Endodermal cell (in vitro differentiated cells): Measurements from ENCODE around the gene SLC36A4. TPM values are rescaled to one million over a fixed set of nuclear protein-coding genes. Genes with fewer than 3 reads are reported as not detected.

Experiments used
- DNase-seq: peaks from one replicate; pipeline ENCODE4 v3.0.0-alpha.2; 2017
- H3K27ac ChIP-seq: 2 replicates; pipeline ENCODE4 v1.5.1; 2013; ENCODE audit warnings: mild to moderate bottlenecking, low read depth, low read length, moderate library complexity
- H3K27me3 ChIP-seq: 2 replicates; pipeline ENCODE4 v1.6.1; 2013; ENCODE audit warnings: mild to moderate bottlenecking, low read length, moderate library complexity; ENCODE audit not compliant: insufficient read depth, control insufficient read depth, poor library complexity, severe bottlenecking
- H3K36me3 ChIP-seq: 2 replicates; pipeline ENCODE4 v1.7.0; 2013; ENCODE audit warnings: mild to moderate bottlenecking, low read length, moderate library complexity; ENCODE audit not compliant: control insufficient read depth, insufficient read depth
- H3K4me1 ChIP-seq: one replicate; pipeline ENCODE4 v1.7.0; 2013; ENCODE audit warnings: low read length; ENCODE audit not compliant: control insufficient read depth, insufficient read depth
- H3K4me3 ChIP-seq: 2 replicates; pipeline ENCODE4 v1.5.1; 2013; ENCODE audit warnings: mild to moderate bottlenecking, low read length, moderate library complexity
- H3K9ac ChIP-seq: 2 replicates; pipeline ENCODE4 v1.6.1; 2013; ENCODE audit warnings: mild to moderate bottlenecking, low read length, moderate library complexity; ENCODE audit not compliant: poor library complexity, severe bottlenecking; ENCODE audit errors: extremely low read depth
- H3K9me3 ChIP-seq: 2 replicates; pipeline ENCODE4 v1.6.1; 2013; ENCODE audit warnings: mild to moderate bottlenecking, low read length, moderate library complexity; ENCODE audit not compliant: control insufficient read depth
- H3K27ac Mint-ChIP-seq: 2 replicates; pipeline ENCODE4 v1.8.0; 2020; ENCODE audit warnings: mixed read lengths
- H3K27me3 Mint-ChIP-seq: 2 replicates; pipeline ENCODE4 v1.8.0; 2021; ENCODE audit warnings: mild to moderate bottlenecking, mixed read lengths; ENCODE audit not compliant: insufficient read depth
- H3K36me3 Mint-ChIP-seq: 2 replicates; pipeline ENCODE4 v1.8.0; 2020; ENCODE audit warnings: low read depth, mixed read lengths
- H3K4me1 Mint-ChIP-seq: 2 replicates; pipeline ENCODE4 v1.8.0; 2020; ENCODE audit warnings: mixed read lengths
- H3K4me3 Mint-ChIP-seq: 2 replicates; pipeline ENCODE4 v1.8.0; 2020; ENCODE audit warnings: mild to moderate bottlenecking, moderate library complexity, mixed read lengths
- H3K9me3 Mint-ChIP-seq: 2 replicates; pipeline ENCODE4 v1.8.0; 2020; ENCODE audit warnings: mild to moderate bottlenecking, mixed read lengths
- WGBS, 2 experiments: methylation state at CpG; one replicate each; pipeline versions ENCODE4 v1.1.5 to v1.1.7; 2013; ENCODE audit warnings: missing lambda C conversion rate in 2 of 2, mixed read lengths in 1 of 2; ENCODE audit not compliant: insufficient coverage in 1 of 2, insufficient read length in 1 of 2; 5-methylcytosine and 5-hydroxymethylcytosine counted together
- total RNA-seq, 2 donors: library from RNA; stranded (reverse); fragmentation: NEBNext Ultra II Directional in 1 of 2; extraction: Animal tissue kit (Norgen Biotek cat#: 25700) in 1 of 2; gene quantifications; 2 replicates in 1 of 2; 3 replicates in 1 of 2; pipeline ENCODE4 v1.2.1, GENCODE V29; 2021
- TF ChIP-seq, protein P1 (sequence below): fragments of 200-600 bp; sonication (generic); conservative IDR thresholded peaks from 2 replicates; pipeline ENCODE4 v1.5.0; 2021; ENCODE audit warnings: antibody characterized with exemption, mild to moderate bottlenecking

Gene SLC36A4
- total RNA-seq, 2 donors from 2014 or later = 31.7 to 47.5 TPM

DNA sequence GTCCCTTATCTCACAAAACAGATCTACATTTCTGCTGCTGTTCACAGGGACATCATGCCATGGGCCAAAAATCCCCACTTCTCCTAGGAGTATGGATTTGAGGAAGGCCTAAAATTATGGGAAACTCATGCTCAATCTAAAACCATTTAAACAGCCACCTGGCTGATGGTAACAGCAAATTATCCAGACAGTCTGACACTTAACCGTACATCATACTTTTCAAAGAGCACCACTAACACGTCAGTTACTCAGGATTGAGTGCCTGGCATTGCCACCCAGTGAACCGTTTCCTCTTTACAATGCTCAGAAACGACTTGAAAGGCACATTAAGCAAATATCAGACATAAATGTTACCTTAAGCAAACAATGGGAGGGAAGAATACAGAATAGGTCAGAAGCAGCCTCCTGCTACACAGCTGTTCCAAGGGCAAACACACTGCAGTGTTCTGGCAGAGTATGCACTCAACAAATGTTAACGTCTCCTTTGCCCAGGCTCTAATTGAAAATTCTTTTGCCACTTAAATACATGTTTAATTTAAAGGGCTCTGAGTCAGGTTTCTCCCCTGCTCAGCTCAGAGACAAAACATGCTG is 18.8 kb upstream of the SLC36A4 start:
- no peak overlapping the region for H3K4me3 Mint-ChIP-seq
- WGBS, 2 experiments = 84 to 97% methylated on average over 3 to 5 of the region's 5 CpGs
- H3K4me3 ChIP-seq = no peak overlapping the region
- no peaks in the 10 kb centered on the region for H3K27me3 Mint-ChIP-seq
- no peak overlapping the region for H3K27ac ChIP-seq
- no peaks in the 10 kb centered on the region for H3K27me3 ChIP-seq
- TF ChIP-seq, protein P1, sequence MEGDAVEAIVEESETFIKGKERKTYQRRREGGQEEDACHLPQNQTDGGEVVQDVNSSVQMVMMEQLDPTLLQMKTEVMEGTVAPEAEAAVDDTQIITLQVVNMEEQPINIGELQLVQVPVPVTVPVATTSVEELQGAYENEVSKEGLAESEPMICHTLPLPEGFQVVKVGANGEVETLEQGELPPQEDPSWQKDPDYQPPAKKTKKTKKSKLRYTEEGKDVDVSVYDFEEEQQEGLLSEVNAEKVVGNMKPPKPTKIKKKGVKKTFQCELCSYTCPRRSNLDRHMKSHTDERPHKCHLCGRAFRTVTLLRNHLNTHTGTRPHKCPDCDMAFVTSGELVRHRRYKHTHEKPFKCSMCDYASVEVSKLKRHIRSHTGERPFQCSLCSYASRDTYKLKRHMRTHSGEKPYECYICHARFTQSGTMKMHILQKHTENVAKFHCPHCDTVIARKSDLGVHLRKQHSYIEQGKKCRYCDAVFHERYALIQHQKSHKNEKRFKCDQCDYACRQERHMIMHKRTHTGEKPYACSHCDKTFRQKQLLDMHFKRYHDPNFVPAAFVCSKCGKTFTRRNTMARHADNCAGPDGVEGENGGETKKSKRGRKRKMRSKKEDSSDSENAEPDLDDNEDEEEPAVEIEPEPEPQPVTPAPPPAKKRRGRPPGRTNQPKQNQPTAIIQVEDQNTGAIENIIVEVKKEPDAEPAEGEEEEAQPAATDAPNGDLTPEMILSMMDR = no peak
- peaks cover 3% of the 10 kb centered on the region for H3K4me1 Mint-ChIP-seq
- no peak overlapping the region for H3K27ac Mint-ChIP-seq
- H3K36me3 Mint-ChIP-seq = no peaks in the 10 kb centered on the region
- no peaks in the 10 kb centered on the region for H3K9me3 Mint-ChIP-seq
- no peaks in the 10 kb centered on the region for H3K9me3 ChIP-seq
- H3K36me3 ChIP-seq = no peaks in the 10 kb centered on the region
- H3K9ac ChIP-seq = no peak overlapping the region
- DNase-seq = no peak
- H3K4me1 ChIP-seq = no peaks in the 10 kb centered on the region

DNA sequence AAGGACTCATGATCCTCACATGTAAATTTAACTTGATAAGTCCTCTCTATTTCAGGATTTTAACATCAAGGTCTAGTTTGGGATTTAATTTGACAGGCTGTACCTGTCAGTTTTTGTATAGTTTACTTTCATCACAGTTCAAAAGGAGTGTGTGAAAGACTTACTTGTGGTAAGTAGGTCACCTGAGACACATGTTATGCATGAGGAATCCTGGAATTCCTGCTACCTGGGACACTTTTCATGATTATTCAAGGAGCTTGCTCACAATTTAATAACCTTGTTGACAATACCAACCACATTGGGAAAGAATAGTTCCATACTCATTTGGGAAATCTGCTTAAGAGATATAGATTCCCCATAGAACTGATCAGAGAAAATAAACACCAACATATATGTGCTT is 15.8 kb upstream of the SLC36A4 start:
- Mint-ChIP-seq H3K27ac (no peak overlapping the region), H3K36me3 (no peaks in the 10 kb centered on the region), H3K9me3 (peaks cover 3% of the 10 kb centered on the region), H3K4me3 (no peak overlapping the region), H3K4me1 (no peaks in the 10 kb centered on the region), H3K27me3 (no peaks in the 10 kb centered on the region)
- Histone ChIP-seq H3K27me3 (peaks cover 4% of the 10 kb centered on the region), H3K36me3 (no peaks in the 10 kb centered on the region), H3K4me3 (no peak overlapping the region), H3K27ac (no peak overlapping the region), H3K4me1 (no peaks in the 10 kb centered on the region), H3K9me3 (peaks cover 7% of the 10 kb centered on the region), H3K9ac (no peak overlapping the region)
- TF ChIP-seq, protein P1 = no peak
- no peak for DNase-seq

DNA sequence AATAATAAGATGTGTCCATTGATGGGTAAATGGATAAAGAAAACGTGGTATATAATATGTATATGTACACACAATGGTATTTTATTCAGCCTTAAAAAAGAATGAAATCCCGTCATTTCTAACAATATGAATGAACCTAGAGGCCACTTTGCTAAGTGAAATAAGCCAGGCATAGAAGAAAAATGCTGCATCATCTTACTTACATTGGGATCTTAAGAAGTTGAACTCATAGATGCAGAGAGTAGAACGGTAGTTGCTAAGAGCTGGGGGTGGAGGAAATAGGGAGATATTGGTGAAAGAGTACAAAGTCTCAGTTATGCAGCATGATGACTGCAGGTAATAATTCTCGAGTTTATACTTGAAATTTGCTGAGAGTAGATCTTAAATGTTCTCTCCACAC is 14.3 kb upstream of the SLC36A4 start:
- Histone ChIP-seq H3K4me3 (no peak overlapping the region), H3K9me3 (peaks cover 11% of the 10 kb centered on the region), H3K4me1 (no peaks in the 10 kb centered on the region), H3K36me3 (no peaks in the 10 kb centered on the region), H3K27ac (no peak overlapping the region), H3K9ac (no peak overlapping the region), H3K27me3 (peaks cover 4% of the 10 kb centered on the region)
- TF ChIP-seq, protein P1 = no peak
- Mint-ChIP-seq H3K27me3 (peaks cover 2% of the 10 kb centered on the region), H3K36me3 (no peaks in the 10 kb centered on the region), H3K27ac (no peak overlapping the region), H3K4me1 (no peaks in the 10 kb centered on the region), H3K9me3 (peaks cover 4% of the 10 kb centered on the region), H3K4me3 (no peak overlapping the region)
- WGBS, 2 experiments = 84 to 93% methylated on average over 2 to 3 of the region's 4 CpGs
- DNase-seq = no peak
